ENCODE data around the gene NT5C1A. TPM values are rescaled to one million over a fixed set of nuclear protein-coding genes. Genes with fewer than 3 reads are reported as not detected.

NT5C1A gene
- total and polyA plus RNA-seq, 7 donors, result 0.06 TPM; not detected in 6

GRCh38 chr1:39625009-39625408 is 46.9 kb downstream of the NT5C1A start:
- no peaks in the 10 kb centered on the region for H3K27me3 ChIP-seq
- WGBS, 2 donors, result 77 to 86% methylated on average over 8 of the region's 8 CpGs
- H3K4me1 ChIP-seq, result peaks cover 0 to 10% (median 0%) of the 10 kb centered on the region in 4 donors
- no peak overlapping the region for H3K4me3 ChIP-seq
- TF ChIP-seq, protein P1, sequence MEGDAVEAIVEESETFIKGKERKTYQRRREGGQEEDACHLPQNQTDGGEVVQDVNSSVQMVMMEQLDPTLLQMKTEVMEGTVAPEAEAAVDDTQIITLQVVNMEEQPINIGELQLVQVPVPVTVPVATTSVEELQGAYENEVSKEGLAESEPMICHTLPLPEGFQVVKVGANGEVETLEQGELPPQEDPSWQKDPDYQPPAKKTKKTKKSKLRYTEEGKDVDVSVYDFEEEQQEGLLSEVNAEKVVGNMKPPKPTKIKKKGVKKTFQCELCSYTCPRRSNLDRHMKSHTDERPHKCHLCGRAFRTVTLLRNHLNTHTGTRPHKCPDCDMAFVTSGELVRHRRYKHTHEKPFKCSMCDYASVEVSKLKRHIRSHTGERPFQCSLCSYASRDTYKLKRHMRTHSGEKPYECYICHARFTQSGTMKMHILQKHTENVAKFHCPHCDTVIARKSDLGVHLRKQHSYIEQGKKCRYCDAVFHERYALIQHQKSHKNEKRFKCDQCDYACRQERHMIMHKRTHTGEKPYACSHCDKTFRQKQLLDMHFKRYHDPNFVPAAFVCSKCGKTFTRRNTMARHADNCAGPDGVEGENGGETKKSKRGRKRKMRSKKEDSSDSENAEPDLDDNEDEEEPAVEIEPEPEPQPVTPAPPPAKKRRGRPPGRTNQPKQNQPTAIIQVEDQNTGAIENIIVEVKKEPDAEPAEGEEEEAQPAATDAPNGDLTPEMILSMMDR (IDR thresholded peaks at IDR 0.05), result no peak
- no peak for TF ChIP-seq EP300 (IDR thresholded peaks at IDR 0.05)
- no peak for TF ChIP-seq POLR2AphosphoS5 (IDR thresholded peaks at IDR 0.05)
- TF ChIP-seq POLR2A (IDR thresholded peaks at IDR 0.05), result no peak
- DNase-seq, result no peak
- H3K36me3 ChIP-seq, result no peaks in the 10 kb centered on the region
- intact Hi-C loops (cut with DNase I), result no loop called here
- peak overlapping the region; percentile 33 to 55 (median 46) for H3K27ac ChIP-seq
- no peaks in the 10 kb centered on the region for H3K9me3 ChIP-seq

GRCh38 chr1:39623053-39623452 is 48.9 kb downstream of the NT5C1A start:
- WGBS, 2 donors, result 82 to 85% methylated on average over 6 of the region's 6 CpGs
- Histone ChIP-seq H3K36me3 (no peaks in the 10 kb centered on the region), H3K9me3 (no peaks in the 10 kb centered on the region), H3K4me1 (peaks cover 0 to 10% (median 0%) of the 10 kb centered on the region in 4 donors), H3K27me3 (no peaks in the 10 kb centered on the region), H3K27ac (no peak overlapping the region), H3K4me3 (no peak overlapping the region)
- DNase-seq, result no peak
- intact Hi-C loops (cut with DNase I), result no loop called here
- peak in 1 of 4 donors; percentile 34 for TF ChIP-seq POLR2AphosphoS5 (IDR thresholded peaks at IDR 0.05)
- no peak for TF ChIP-seq POLR2A (IDR thresholded peaks at IDR 0.05)

GRCh38 chr1:39622427-39622826 is 49.5 kb downstream of the NT5C1A start:
- no peaks in the 10 kb centered on the region for H3K27me3 ChIP-seq
- H3K36me3 ChIP-seq, result no peaks in the 10 kb centered on the region
- peaks cover 0 to 10% (median 0%) of the 10 kb centered on the region in 4 donors for H3K4me1 ChIP-seq
- DNase-seq, result no peak
- WGBS, 2 donors, result 95 to 97% methylated on average over 3 of the region's 3 CpGs
- no peaks in the 10 kb centered on the region for H3K9me3 ChIP-seq
- intact Hi-C loops (cut with DNase I), result no loop called here
- no peak for TF ChIP-seq POLR2A (IDR thresholded peaks at IDR 0.05)
- no peak for TF ChIP-seq POLR2AphosphoS5 (IDR thresholded peaks at IDR 0.05)
- TF ChIP-seq EP300 (IDR thresholded peaks at IDR 0.05), result no peak
- no peak overlapping the region for H3K4me3 ChIP-seq
- no peak overlapping the region for H3K27ac ChIP-seq

- intact Hi-C loops (cut with DNase I), result no loop called here
- Histone ChIP-seq H3K4me3 (no peak overlapping the region), H3K27ac (no peak overlapping the region), H3K36me3 (no peaks in the 10 kb centered on the region), H3K9me3 (no peaks in the 10 kb centered on the region), H3K27me3 (no peaks in the 10 kb centered on the region), H3K4me1 (no peaks in the 10 kb centered on the region)
- 90 to 96% methylated on average over 3 of the region's 3 CpGs for WGBS, 2 donors
- TF ChIP-seq POLR2A (IDR thresholded peaks at IDR 0.05) (no peak), POLR2AphosphoS5 (IDR thresholded peaks at IDR 0.05) (no peak), EP300 (IDR thresholded peaks at IDR 0.05) (no peak)
- TF ChIP-seq, protein P1 (IDR thresholded peaks at IDR 0.05), result no peak
- no peak for DNase-seq
Measured at GRCh38 chr1:39620659-39621165, 51.2 kb downstream of the NT5C1A start.

- intact Hi-C loops (cut with DNase I), result no loop called here
Measured at GRCh38 chr1:39617488-39618049, 54.3 kb downstream of the NT5C1A start.

More at GRCh38 chr1:39617488-39618049, 54.3 kb downstream of the NT5C1A start:
- Histone ChIP-seq H3K27me3 (no peaks in the 10 kb centered on the region), H3K4me1 (no peaks in the 10 kb centered on the region), H3K27ac (no peak overlapping the region), H3K4me3 (no peak overlapping the region), H3K36me3 (no peaks in the 10 kb centered on the region), H3K9me3 (no peaks in the 10 kb centered on the region)
- TF ChIP-seq POLR2A (IDR thresholded peaks at IDR 0.05) (no peak), EP300 (IDR thresholded peaks at IDR 0.05) (no peak), POLR2AphosphoS5 (IDR thresholded peaks at IDR 0.05) (no peak)
- TF ChIP-seq, protein P1 (IDR thresholded peaks at IDR 0.05), result no peak
- DNase-seq, result no peak
- WGBS, 2 donors, result 87% methylated on average over 4 of the region's 4 CpGs

All from sigmoid colon (tissue), 7 donors.